GM20000 (cell line): ENCODE results near the gene SPTLC3.
A peak's percentile ranks its signal among the peaks of the same experiment; 100 is the strongest.

ENCODE experiments used
- DNase-seq: peaks from one replicate; pipeline ENCODE4 v3.0.0; 2012; ENCODE audit warnings: low spot score
- TF ChIP-seq, protein P1 (sequence below): IDR thresholded peaks from 2 replicates; pipeline ENCODE4 v1.5.1; 2012; ENCODE audit warnings: mild to moderate bottlenecking, control low read depth; ENCODE audit errors: extremely low read depth, missing control alignments

Gene SPTLC3

DNA sequence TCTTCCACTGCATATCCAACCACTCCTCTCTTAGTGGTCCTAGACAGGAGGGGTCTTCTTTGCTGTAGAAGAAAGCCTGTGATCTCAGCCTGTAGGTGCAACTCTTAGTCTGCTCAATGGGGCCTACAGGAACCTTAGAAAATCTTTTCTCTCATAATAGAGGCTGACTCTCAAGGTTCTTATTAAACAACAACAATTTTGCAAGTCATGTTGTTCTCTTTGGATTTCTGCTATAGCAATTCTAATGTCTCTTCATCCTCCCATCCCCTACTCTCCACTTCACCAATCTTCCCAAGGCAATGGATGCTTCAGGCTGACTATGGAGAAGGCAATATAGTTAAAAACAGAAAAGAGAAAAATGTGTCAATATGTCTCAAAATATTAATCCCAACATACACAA is 40.8 kb upstream of the SPTLC3 start:
- TF ChIP-seq, protein P1, sequence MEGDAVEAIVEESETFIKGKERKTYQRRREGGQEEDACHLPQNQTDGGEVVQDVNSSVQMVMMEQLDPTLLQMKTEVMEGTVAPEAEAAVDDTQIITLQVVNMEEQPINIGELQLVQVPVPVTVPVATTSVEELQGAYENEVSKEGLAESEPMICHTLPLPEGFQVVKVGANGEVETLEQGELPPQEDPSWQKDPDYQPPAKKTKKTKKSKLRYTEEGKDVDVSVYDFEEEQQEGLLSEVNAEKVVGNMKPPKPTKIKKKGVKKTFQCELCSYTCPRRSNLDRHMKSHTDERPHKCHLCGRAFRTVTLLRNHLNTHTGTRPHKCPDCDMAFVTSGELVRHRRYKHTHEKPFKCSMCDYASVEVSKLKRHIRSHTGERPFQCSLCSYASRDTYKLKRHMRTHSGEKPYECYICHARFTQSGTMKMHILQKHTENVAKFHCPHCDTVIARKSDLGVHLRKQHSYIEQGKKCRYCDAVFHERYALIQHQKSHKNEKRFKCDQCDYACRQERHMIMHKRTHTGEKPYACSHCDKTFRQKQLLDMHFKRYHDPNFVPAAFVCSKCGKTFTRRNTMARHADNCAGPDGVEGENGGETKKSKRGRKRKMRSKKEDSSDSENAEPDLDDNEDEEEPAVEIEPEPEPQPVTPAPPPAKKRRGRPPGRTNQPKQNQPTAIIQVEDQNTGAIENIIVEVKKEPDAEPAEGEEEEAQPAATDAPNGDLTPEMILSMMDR: no peak

GRCh38 chr20:12968472-12968871 is 40.3 kb upstream of the SPTLC3 start:
- no peak for DNase-seq
- TF ChIP-seq, protein P1: no peak

More for the DNA sequence above, 40.8 kb upstream of the SPTLC3 start:
- no peak for DNase-seq

DNA sequence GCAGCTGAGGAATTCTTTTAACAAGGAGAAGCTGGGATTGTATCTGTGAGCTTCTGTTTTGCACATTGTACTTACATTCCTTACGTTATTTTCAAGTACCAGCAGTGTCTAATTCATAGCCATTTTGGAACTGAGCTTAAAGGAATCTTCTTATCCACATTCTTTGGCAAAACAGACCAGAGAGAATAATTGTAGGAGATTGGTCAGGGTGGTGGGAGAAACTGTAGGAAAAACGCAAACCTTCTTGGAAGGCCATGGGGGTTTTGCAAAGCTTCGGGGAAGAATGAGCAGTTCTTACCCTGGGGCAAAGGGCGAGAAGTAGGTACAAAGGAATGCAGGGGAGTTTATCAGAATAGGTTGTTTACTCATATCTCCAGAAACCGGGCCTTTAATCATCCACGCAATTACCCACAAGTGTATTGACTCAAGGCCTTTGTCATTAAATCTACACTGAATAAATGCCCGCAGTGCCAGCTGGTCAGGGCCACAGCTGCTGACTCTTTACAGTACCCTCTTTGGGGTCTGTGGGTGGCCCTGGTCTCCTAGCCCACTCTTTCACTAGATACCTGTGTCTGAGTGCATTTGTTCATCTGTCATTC is 39.6 kb upstream of the SPTLC3 start:
- TF ChIP-seq, protein P1: no peak
- no peak for DNase-seq

DNA sequence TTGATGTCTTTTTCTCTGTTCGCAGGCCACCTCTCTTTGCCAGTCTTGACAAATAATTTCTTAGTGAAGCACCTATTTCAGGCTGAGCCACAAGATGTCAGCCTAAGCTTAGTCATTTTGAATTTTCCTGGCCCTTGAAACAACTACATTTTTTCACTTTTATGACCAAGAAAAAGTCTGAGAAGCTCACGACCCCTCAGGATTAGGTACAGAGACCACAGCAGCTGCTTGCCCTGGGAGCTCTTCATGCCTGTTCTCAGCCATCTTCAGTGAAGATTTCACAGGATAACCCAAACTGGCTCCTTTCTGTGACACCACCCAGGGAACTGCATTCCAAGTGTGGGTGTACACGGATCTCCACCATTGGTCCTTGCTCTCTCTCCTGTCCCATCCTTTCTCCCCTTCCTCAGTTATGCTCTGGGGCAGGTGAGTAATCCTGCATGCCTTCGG is 38.4 kb upstream of the SPTLC3 start:
- TF ChIP-seq, protein P1: peak; percentile 7
- peak; percentile 14 for DNase-seq

DNA sequence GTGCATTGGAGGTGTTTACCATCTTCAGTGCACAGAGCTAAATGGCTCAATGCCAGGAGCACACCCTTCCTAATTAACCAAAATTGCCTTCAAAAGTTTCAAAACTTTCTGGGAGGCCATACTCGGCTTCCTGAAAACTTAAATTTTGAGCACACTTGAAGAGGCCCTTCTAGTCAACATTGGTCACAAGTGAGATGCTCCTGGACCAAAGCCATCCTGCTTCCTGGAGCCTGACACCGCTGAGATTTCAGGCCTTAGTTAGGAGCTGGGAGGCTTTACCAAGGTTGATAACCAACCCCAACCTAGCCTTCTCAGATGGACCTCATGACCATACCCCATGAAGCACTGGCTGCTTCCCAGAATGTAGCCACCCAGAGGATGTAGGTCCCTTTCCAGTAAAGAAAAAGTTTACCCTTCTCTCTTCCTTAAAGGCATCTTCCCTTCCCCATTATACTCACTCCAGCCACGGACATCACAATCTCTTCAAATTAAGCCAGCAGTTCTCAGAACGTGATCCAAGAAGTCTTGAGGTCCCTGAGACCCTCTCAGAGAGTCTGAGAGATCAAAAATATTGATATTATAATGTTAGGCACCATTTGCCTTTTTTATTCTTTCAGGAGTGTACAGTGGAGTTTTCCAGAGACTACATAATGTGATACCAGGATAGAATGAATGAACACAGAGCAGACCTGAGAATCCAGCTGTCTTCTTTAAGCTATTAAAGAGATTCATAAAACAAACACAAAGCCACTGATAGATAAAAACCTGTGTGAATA is 32.8 kb upstream of the SPTLC3 start:
- DNase-seq: no peak
- TF ChIP-seq, protein P1: no peak

DNA sequence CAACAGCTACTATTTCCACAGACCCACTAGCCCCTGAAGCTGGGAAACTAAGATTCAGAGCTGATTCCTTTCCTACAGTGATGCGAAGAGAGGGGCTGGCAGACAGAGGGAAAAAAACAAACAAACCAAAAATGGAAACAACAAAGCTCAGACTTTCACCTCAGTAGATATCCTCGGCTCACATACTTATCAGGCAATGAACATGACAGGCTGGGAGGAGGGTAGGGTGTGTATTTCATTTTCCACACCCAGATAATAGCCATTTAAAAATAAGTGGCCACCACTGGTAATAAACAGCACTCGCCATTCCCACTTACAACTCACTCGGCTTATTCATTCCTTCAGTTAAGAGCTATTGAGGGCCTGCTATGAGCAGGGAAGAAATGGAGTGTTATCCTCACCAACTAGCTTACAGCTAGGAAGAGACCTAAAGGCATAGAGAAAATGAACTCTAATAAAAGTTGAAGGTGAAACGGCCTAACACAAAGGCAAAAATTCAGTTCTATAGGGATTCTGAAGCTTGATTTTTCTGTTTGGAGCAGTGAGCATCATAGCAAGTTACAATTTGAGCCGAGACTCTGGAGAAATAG is 32.0 kb upstream of the SPTLC3 start:
- no peak for DNase-seq
- TF ChIP-seq, protein P1: no peak
